ENCODE data around the gene GRK1. TPM values are rescaled to one million over a fixed set of nuclear protein-coding genes. Genes with fewer than 3 reads are reported as not detected.
"Not testable (repeated sequence)": the region's sequence is repeated elsewhere in the genome, so short reads cannot be mapped to it uniquely, and the experiment has no call there.

The GRK1 gene
- total RNA-seq, 1 donor from 2014 or later: not detected

DNA sequence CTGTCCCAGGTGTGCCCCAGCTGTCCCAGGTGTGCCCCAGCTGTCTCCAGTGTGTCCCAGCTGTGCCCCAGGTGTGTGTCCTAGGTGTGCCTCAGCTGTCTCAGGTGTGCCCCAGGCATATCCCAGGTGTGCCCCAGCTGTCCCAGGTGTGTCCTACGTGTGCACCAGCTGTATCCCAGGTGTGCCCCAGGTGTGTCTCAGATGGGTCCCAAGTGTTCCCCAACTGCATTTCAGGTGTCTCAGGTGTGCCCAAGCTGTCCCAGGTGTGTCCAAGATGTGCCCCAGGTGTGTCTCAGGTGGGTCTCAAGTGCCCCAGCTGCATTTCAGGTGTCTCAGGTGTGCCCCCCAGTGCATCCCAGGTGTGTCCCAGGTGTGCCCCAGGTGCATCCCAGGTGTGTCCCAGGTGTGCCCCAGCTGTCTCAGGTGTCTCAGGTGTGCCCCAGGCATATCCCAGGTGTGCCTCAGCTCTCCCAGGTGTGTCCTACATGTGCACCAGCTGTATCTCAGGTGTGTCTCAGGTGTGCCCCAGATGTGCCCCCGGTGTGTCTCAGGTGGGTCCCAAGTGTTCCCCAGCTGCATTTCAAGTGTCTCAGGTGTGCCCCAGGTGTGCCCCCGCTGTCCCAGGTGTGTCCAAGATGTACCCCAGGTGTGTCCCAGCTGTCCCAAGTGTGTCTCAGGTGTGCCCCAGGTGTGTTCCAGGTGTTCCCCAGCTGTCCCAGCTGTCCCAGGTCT is 1.3 kb upstream of the GRK1 start:
- DNase-seq (ENCODE audit: low spot score): no peak

DNA sequence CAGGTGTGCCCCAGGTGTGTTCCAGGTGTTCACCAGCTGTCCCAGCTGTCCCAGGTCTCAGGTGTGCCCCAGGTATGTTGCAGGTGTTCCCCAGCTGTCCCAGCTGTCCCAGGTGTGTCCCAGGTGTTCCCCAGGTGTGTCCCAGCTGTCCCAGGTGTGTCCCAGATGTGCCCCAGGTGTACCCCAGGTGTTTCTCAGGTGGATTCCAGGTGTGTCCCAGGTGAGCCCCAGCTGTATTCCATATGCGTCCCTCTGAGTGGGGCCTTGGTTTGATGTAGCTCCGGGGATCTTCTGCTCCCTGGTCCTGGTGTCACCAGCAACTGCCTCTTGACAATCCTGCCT is 719 bp upstream of the GRK1 start:
- no peak for DNase-seq (ENCODE audit: low spot score)

DNA sequence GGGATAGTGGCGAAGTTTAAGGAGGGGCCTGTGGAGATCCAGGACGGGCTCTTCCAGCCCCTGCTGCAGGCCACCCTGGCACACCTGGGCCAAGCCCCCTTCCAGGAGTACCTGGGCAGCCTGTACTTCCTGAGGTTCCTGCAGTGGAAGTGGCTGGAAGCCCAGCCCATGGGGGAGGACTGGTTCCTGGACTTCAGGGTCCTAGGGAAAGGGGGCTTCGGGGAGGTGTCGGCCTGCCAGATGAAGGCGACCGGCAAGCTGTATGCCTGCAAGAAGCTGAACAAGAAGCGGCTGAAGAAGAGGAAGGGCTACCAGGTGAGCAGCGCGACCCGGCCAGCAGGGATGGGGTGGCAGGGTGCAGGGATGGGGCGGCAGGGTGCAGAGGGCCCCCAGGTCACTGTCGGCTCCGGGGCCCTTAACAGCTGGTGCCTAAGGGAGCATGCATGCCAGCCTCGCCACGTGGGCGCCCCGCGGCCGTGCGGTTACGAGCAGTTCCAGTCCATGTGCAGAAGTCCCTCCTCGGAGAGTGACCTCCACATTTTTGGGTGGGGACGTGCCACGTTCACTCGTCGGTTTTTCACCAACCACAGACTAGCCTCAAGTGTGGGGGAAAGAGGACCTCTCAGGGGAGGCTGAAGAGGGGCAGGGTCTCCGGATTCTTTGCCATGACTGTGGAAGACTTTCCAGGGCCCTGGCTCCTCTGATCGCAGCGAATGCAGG is 912 bp downstream of the GRK1 start:
- no peak for DNase-seq (ENCODE audit: low spot score)

DNA sequence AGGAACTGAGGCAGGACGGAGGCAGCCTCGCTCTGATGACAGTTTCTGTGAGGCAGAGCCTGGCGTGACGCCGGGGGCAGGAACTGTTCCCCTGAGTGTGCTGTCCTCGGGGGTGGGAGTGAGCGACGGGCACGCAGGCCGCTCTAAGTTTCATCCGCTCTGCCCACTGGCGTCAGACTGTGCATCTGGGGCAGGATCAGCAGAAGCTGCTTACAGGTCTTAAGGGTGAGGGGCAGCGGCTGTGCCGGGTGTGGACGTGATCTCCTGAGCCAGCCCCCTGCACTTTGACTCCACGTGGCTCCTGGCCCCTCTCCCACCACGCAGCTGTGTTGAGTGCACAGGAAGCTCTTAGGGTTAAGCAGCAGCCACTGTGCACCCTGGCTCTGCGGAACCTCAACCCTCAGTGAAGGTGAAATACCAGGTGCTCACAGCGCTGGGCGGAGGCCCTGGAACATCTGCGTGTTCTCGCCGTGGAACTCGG is 1.5 kb downstream of the GRK1 start:
- no peak for DNase-seq (ENCODE audit: low spot score)

DNA sequence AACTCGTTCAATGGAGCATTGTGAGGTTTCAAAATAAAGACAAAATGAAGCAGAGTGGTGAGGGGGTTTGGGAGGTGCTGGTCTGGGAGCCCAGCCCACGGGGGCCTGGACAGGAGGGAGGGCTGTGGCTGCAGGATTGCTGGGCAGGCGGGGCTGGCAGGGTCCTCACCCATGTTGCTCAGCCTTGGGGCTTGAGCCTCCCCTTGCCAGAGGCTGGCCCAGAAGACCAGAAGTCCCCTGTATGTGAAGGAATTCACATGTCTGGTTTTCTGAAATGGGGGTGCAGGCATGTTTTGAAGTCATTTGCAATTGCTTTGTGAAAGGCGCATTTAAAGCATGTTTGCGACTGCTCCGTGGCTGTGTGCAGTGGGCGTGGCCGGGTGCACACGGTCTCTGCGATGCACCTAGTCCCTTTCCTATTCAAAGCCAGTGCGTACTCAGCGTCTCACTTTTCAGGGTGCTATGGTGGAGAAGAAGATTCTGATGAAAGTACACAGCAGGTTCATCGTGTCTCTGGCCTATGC is 2.3 kb downstream of the GRK1 start:
- DNase-seq (ENCODE audit: low spot score): no peak

DNA sequence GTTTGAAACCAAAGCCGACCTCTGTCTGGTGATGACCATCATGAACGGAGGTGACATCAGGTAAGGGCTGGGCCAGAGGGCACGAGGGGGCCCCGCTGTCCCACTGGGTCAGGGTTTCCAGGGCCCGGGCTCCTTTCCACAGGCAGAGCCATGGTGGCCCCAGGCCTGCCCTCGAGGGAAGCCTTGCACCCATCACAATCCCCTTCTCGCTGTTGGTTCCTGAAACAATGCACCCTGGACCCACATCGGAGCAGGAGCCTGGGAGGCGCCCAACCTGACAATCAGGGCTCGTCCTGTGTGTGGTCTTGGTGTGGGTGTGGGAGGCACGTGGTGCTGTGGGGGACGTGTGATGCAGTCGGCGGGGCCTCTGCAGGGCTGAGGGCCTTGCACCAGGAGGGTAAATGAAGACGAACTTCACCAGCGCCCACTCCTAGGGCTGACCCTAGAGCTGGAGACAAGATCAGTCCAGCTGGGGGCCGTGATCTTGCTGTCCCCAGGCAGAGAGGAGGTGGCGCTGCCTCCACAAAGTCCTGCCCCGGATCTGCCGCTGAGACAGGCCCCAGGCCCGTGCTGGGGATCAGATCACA is 2.8 kb downstream of the GRK1 start:
- no peak for DNase-seq (ENCODE audit: low spot score)

DNA sequence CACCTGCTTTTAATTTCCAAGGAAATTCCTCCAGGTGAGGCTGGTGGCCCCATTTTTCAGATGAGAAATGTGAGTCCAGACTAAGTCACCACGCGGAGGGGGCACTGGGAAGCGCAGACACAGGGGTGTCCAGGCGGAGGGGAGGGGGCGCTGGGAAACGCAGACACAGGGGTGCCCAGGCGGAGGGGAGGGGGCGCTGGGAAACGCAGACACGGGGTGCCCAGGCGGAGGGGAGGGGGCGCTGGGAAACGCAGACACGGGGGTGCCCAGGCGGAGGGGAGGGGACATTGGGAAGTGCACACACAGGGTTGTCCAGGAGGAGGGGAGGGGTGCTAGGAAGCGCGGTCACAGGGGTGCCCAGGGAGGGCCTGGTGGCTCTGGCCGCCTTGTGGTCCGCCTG is 3.5 kb downstream of the GRK1 start:
- DNase-seq (ENCODE audit: low spot score): no peak

DNA sequence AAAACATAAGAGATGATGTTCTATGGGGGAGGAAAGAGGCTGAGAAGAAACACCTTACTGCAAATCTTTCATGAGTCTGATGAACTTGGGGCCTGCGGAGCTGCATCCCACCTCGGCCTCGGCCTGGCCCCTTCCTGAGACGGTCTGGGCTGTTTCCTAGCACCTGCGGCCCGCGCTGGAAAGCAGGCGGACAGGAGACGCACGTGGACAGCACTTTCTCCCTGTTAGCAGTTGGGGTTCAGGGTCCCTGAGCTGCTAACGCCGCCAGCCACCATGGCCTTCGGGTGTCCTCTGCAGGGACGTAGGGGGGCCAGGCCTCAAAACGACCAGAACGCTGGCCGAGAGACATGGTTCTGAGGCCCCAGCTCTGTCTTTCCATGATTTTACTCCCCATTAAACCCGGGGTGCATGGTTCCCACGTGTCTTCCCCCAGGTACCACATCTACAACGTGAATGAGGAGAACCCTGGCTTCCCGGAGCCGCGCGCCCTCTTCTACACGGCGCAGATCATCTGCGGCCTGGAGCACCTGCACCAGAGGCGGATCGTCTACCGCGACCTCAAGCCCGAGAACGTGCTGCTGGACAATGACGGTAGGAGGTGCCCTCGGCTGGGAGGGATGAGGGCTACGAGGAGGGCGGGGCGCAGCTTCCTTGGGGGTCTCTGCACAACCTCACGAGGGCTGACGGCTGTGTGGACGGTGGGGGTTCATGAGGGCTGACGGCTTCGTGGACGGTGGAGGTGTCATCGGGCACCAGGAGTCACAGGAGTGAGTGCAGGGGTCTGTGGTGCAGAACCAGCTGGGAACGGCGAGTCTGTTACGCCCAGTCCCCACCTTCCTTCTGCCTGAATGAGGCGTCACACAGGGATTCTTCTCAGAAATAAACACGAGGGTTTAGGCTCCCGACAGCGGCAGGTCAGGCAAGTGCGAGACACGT is 4.3 kb downstream of the GRK1 start:
- DNase-seq (ENCODE audit: low spot score): no peak

DNA sequence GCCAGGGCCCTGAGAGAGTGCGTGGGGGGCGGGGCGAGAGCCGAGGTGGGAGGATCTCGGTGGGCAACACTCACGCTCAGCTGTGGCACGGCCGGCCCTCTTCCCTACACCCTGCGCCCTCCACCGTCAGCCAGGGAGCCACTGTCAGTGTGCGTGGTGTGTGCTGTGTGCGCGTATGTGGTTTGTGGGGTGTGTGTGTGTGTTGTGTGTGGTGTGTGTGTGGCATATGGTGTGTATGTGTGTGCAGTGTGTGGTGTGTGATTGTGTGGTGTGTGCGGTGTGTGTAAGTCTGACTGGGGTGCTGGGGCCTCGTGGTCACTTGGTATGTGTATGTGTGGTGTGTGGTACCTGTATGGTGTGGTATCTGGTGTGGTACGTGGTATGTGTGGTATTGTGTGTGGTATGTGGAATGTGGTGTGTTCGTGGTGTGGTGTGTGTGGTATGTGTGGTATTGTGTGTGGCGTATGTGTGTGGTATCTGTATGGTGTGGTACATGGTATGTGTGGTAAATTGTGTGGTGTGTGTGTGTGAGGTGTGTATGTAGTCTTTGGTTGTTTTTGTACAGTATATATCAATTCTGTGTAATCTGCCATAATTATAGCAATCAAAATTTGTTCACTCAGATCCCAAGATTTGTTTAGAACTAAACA is 5.1 kb downstream of the GRK1 start:
- no peak for DNase-seq (ENCODE audit: low spot score)

DNA sequence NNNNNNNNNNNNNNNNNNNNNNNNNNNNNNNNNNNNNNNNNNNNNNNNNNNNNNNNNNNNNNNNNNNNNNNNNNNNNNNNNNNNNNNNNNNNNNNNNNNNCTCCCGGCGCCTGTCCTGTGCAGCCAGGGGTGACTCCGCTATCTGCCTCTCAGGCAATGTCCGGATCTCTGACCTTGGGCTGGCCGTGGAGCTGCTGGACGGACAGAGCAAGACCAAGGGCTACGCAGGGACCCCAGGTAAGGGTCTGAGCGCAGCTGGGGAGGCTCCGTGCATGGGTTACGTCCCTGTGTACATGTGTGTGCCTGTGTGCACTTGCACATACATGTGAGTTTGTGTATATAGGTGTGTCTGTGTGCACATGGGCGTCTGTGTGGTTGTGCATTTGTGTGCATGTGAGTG is 55.9 kb downstream of the GRK1 start:
- no peak for DNase-seq (ENCODE audit: low spot score)

DNA sequence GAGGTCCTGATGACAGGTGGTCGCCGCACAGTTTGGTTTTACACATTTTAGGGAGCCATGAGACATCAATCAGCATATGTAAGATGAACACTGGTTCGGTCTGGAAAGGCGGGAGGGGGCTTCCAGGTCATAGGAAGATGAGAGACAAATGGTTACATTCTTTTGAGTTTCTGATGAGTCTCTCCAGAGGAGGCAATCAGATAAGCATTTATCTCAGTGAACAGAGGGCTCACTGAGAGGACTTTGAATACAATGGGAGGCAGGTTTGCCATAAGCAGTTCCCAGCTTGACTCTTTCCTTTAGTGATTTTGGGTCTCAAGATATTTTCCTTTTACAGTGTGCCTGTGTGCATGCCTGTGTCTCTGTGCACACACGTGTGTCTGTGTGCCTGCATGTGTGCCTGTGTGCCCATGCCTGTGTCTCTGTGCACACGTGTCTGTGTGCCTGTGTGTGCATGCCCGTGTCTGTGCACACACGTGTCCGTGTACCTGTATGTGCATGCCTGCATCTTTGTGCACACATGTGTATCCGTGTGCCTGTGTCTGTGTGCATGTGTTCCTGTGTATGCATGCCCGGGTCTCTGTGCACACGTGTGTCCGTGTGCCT is 56.5 kb downstream of the GRK1 start:
- DNase-seq (ENCODE audit: low spot score): no peak

DNA sequence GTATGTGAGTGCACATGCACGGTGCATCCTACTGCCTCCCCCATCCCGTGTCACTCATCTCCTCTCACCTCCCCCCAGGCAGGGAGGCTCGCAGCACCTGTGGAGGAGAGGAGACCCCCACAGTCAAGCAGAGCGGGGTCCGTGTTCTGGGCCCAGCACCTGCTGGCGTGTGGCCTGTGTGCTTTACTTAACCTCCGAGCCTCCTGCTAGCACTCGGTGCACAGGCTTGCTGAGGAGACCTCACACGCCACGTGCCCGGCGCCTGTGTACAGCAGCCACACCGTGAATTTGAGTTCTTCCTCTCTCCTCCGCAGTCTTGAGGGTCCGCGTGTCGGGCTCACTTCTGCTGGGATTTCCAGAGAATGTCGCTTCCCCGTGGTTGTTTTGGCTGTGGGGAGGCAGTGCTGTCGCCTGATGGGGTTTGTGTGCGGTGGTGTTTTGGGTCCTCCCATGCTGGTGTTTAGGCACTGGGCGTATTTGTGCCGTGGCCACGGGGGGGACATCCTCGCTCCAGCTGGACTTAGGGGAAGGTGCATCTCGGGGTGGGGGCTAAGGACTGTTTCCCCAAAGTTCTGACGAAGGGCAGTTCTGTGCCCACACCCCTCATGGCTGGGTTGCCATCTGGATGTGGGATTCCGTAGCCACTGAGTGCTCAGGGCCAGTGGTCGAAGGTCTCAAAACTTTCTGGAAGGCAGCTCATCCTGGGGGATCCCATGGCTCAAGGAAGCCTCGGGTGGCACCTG is 57.2 kb downstream of the GRK1 start:
- DNase-seq (ENCODE audit: low spot score): no peak

DNA sequence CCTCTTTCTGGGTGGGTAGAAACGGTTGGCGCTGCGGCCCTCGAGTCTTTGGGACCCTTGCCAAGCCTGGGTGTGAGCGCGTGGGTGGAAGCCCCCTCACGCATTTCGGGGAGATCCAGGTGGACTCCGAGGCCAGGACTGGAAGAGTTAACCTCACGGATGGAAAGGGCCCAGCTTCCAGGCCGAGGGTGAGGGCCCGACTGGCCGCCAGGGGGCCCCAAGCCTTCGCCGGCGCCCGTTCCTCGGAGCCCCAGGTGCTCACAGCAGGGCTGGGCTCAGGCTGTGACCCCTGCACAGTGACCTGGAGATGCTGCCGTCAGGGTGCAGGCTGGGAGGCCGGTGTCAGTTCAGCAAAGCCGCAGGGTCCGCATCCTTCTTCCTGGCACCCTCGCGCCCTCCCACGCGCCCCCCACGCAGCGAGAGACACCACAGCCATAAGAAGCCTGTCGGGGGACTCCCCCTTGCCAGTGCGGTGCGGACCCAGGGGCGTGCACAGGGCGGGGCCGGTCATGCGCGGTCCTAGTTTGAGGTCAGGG is 57.8 kb downstream of the GRK1 start:
- DNase-seq (ENCODE audit: low spot score): peak; percentile 85

DNA sequence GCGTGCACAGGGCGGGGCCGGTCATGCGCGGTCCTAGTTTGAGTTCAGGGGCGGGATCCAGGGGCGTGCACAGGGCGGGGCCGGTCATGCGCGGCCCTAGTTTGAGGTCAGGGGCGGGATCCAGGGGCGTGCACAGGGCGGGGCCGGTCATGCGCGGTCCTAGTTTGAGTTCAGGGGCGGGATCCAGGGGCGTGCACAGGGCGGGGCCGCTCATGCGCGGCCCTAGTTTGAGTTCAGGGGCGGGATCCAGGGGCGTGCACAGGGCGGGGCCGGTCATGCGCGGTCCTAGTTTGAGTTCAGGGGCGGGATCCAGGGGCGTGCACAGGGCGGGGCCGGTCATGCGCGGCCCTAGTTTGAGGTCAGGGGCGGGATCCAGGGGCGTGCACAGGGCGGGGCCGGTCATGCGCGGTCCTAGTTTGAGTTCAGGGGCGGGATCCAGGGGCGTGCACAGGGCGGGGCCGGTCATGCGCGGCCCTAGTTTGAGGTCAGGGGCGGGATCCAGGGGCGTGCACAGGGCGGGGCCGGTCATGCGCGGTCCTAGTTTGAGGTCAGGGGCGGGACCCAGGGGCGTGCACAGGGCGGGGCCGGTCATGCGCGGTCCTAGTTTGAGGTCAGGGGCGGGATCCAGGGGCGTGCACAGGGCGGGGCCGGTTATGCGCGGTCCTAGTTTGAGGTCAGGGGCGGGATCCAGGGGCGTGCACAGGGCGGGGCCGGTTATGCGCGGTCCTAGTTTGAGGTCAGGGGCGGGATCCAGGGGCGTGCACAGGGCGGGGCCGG is 58.5 kb downstream of the GRK1 start:
- DNase-seq (ENCODE audit: low spot score): not testable (repeated sequence)

DNA sequence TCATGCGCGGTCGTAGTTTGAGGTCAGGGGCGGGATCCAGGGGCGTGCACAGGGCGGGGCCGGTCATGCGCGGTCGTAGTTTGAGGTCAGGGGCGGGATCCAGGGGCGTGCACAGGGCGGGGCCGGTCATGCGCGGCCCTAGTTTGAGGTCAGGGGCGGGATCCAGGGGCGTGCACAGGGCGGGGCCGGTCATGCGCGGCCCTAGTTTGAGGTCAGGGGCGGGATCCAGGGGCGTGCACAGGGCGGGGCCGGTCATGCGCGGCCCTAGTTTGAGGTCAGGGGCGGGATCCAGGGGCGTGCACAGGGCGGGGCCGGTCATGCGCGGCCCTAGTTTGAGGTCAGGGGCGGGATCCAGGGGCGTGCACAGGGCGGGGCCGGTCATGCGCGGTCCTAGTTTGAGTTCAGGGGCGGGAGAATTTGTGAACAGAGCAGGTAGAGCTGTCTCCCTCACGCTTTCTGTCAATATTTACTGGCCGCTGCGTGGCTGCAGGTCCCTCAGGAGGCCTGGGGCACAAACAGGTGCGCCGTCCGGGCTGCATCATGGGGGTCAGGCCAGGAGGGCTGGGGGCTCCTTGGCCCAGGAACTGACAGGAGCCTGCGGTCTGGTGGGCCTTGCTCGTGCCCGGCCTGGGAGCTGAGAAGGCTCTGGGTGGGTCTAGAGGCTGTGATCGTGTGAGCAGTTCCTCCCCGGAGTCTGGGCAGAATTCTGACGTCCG is 59.2 kb downstream of the GRK1 start:
- not testable (repeated sequence) for DNase-seq (ENCODE audit: low spot score)

DNA sequence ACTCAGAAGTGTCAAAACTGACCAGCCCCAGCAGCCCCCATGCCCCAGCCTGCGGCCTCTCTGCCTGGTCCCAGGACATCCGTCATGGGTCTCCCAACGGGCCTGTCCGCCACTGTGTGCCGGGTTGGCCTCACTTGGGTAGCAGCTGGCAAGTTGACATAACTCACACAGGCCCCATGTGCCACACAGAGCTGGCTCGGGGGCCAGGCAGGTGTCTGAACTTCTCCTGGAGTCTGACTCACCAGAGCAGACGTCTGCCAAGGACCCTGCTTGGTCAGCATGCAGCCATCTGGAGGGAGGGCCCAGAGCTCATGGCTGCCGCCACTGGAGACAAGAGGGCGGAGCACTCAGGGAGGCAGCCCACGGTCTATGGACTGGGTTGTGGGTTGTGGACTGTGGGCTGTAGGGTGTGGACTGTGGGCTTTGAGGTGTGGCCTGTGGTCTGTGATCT is 60.0 kb downstream of the GRK1 start:
- no peak for DNase-seq (ENCODE audit: low spot score)

DNA sequence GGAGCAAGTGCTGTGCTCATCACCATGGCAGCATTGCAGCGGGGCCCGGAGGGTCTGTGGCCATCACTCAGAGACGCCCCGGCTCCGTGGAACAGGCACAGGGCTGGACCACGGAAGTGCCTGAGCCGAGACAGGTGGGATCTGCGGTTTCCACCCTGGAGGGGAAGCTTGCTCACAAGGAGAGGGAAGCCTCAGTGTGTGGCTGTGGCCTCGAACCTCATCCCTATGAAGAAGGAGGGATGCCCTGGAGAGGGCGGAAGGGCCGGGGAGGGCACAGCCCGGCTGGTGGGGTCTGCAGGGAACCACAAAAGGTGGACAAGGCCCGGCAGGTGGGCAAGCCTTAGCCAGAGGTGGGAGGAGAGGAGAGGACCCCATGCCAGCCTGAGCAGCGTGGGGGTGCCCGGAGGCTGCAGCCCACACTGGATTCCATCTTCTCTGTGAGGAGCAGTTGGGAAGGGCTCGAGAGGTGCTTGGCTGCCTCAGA is 61.6 kb downstream of the GRK1 start:
- DNase-seq (ENCODE audit: low spot score): no peak
